Heart left ventricle (tissue), 16 donors: ENCODE measurements around the gene PKNOX2. TPM values are rescaled to one million over a fixed set of nuclear protein-coding genes. Genes with fewer than 3 reads are reported as not detected.

Experiments used
- ATAC-seq, 4 donors: fragments of 200-7000 bp; cut with Tn5 transposase; one replicate each; pipeline ENCODE4 v1.9.1; 2020 to 2022; ENCODE audit warnings: moderate library complexity in 4 of 4, mild to moderate bottlenecking in 3 of 4, moderate number of reproducible peaks in 1 of 4
- DNase-seq, 5 donors: peaks; one replicate each; pipeline ENCODE4 v3.0.0-alpha.2; 2020
- H3K27ac ChIP-seq, 12 donors: fragments of 200-600 bp; sonication (generic) in 4 of 12; one replicate each; pipeline versions ENCODE4 v1.5.0 to v1.8.0; 2016 to 2022; ENCODE audit warnings: mild to moderate bottlenecking in 2 of 12
- H3K27me3 ChIP-seq, 9 donors: fragments of 200-600 bp; sonication (generic) in 2 of 9; one replicate each; pipeline versions ENCODE4 v1.5.1 to v1.8.0; 2016 to 2022; ENCODE audit warnings: mild to moderate bottlenecking in 3 of 9
- H3K36me3 ChIP-seq, 9 donors: fragments of 200-600 bp; sonication (generic) in 2 of 9; one replicate each; pipeline versions ENCODE4 v1.5.0 to v1.8.0; 2018 to 2022; ENCODE audit warnings: mild to moderate bottlenecking in 2 of 9
- H3K4me1 ChIP-seq, 12 donors: fragments of 200-600 bp; sonication (generic) in 4 of 12; one replicate each; pipeline versions ENCODE4 v1.5.0 to v1.8.0; 2016 to 2022; ENCODE audit warnings: mild to moderate bottlenecking in 3 of 12
- H3K4me3 ChIP-seq, 12 donors: fragments of 200-600 bp; sonication (generic) in 4 of 12; one replicate each; pipeline versions ENCODE4 v1.5.0 to v1.8.0; 2017 to 2022; ENCODE audit warnings: mild to moderate bottlenecking in 9 of 12, moderate library complexity in 4 of 12
- H3K9me3 ChIP-seq, 12 donors: fragments of 200-600 bp; sonication (generic) in 4 of 12; one replicate each; pipeline versions ENCODE4 v1.5.0 to v1.8.0; 2016 to 2022; ENCODE audit warnings: mild to moderate bottlenecking in 1 of 12
- POLR2A ChIP-seq, 2 donors: fragments of 450-650 bp; IDR thresholded peaks; one replicate each; pipeline ENCODE4 v1.6.1; 2017; ENCODE audit warnings: antibody characterized with exemption in 2 of 2, mild to moderate bottlenecking in 2 of 2, moderate library complexity in 2 of 2
- WGBS, 4 donors: extraction: QIAGEN DNeasy Blood & Tissue Kit in 2 of 4; methylation state at CpG; one replicate each; pipeline versions ENCODE4 v1.1.5 to v1.1.7; 2013 to 2018; 5-methylcytosine and 5-hydroxymethylcytosine counted together
- intact Hi-C, 10 donors: fragments of 100-400 bp; cut with DNase I; formaldehyde crosslinking; loops; one replicate each; pipeline versions ENCODE4 v1.11.1 to v1.14.2; 2022
- polyA plus RNA-seq, 2 donors: library from polyadenylated mRNA; stranded (reverse); fragments of 200-250 nt; gene quantifications; one replicate each; pipeline ENCODE4 v1.2.3, GENCODE V29; 2013
- total RNA-seq, 9 donors: library from RNA; depleted of rRNA in 2 of 9; stranded (reverse); fragments of >200 nt in 2 of 9; fragmentation: NEBNext Ultra II Directional in 3 of 9; extraction: Animal tissue kit (Norgen Biotek cat#: 25700) in 3 of 9; gene quantifications; one replicate each; pipeline versions ENCODE4 v1.1.0 to v1.2.4, GENCODE V29; 2016 to 2023
- TF ChIP-seq, protein P1 (sequence below), 12 donors: fragments of 200-600 bp; sonication (generic) in 4 of 12; IDR thresholded peaks; one replicate each; pipeline versions ENCODE4 v1.5.0 to v1.8.0; 2018 to 2022; ENCODE audit warnings: antibody characterized with exemption in 12 of 12, mild to moderate bottlenecking in 5 of 12
- donor health status: ischemic (EF 13 %, LVEDD 7.1; RV severe dilation, severe dysfunction).
- donor health status: healthy with polysubstance abuse.
- donor health status: DM: no; HTN: yes; CAD: no.
- donor health status: DM: no; HTN: no; CAD: no.
- donor health status: ischemic (EF 25% LVEDD 6.9; RV normal size, moderate dysfunction).
- donor health status: ischemic (EF 25% LVEDD 5.7; RV mildly dilated, moderate dysfunction).
- donor health status: healthy.
- donor health status: DM: yes; HTN: yes; CAD: no.
- donor health status: ischemic (EF 35%, LVEDD 5.7; RV mildly dilated, moderate dysfunction).
- donor health status: nonischemic (EF 11% LVEDD 7.7; RV severe dilation, severe dysfunction).
- donor health status: DM: yes; HTN: yes; CAD: no.
- donor health status: PGD.
- donor health status: ischemic (EF 29% LVEDD 5.4; RV normal size, mild dysfunction).
- donor health status: nonischemic (EF 23%, LVEDD 6.1; RV moderate dilation, normal function).

The PKNOX2 gene
- total and polyA plus RNA-seq, 11 donors = 3.1 to 9.4 (median 4.5) TPM

DNA sequence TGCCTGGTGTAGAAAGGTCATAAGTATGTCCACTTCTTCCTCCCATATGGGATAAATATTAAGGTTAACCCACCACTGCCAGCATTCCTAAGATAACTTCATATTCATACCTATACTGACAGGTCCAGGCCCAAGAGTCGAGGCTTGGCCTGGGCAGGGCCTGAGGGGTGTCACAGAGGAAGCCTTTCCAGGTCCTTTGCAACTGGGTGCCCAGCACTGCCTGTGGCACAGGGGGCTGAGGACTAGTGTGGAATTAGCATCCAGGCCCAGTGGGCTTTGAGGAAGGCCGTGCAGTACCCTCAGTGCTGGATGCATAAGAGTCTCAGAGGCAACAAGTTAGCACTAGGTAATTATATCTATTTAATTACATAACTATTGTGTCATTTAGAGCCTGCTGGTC lies 65.4 kb downstream of the PKNOX2 start:
- 85 to 99% (median 92%) methylated on average over 1 to 2 of the region's 2 CpGs for WGBS, 4 donors
- H3K4me1 ChIP-seq = peaks cover 0 to 4% (median 0%) of the 10 kb centered on the region in 12 donors

DNA sequence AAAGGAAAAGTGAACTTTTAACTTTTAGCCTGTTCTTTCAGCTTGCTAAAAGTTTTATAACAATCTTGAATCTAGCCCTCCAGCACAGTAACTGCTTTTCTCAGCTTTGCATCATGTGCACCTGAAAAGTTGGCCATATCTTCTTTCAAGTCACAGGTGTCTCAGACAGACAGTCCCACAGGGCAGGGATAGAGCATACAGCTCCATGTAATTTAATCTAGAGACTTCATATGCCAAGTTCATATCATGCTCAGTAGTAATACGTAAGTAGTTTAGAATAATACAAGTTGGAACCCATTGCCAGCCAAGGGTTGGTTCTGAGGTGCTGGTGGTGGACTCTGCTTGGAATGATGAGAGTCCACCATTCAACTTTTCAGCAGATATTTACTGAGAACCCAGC lies 68.6 kb downstream of the PKNOX2 start:
- peaks cover 0 to 3% (median 0%) of the 10 kb centered on the region in 12 donors for H3K4me1 ChIP-seq
- no peak overlapping the region for H3K27ac ChIP-seq
- intact Hi-C loops = no loop called here
- H3K36me3 ChIP-seq = no peaks in the 10 kb centered on the region
- H3K27me3 ChIP-seq = no peaks in the 10 kb centered on the region
- no peak for DNase-seq
- no peaks in the 10 kb centered on the region for H3K9me3 ChIP-seq
- H3K4me3 ChIP-seq = no peak overlapping the region
- ATAC-seq = no peak
- TF ChIP-seq, protein P1, sequence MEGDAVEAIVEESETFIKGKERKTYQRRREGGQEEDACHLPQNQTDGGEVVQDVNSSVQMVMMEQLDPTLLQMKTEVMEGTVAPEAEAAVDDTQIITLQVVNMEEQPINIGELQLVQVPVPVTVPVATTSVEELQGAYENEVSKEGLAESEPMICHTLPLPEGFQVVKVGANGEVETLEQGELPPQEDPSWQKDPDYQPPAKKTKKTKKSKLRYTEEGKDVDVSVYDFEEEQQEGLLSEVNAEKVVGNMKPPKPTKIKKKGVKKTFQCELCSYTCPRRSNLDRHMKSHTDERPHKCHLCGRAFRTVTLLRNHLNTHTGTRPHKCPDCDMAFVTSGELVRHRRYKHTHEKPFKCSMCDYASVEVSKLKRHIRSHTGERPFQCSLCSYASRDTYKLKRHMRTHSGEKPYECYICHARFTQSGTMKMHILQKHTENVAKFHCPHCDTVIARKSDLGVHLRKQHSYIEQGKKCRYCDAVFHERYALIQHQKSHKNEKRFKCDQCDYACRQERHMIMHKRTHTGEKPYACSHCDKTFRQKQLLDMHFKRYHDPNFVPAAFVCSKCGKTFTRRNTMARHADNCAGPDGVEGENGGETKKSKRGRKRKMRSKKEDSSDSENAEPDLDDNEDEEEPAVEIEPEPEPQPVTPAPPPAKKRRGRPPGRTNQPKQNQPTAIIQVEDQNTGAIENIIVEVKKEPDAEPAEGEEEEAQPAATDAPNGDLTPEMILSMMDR (IDR thresholded peaks at IDR 0.05) = no peak
- TF ChIP-seq POLR2A (IDR thresholded peaks at IDR 0.05) = no peak
- WGBS, 4 donors = 86 to 100% (median 88%) methylated on average over 1 of the region's 1 CpG

More for the DNA sequence above, 65.4 kb downstream of the PKNOX2 start:
- H3K27me3 ChIP-seq = no peaks in the 10 kb centered on the region
- TF ChIP-seq POLR2A (IDR thresholded peaks at IDR 0.05) = no peak
- TF ChIP-seq, protein P1 (IDR thresholded peaks at IDR 0.05) = no peak
- DNase-seq = no peak
- ATAC-seq = no peak
- H3K36me3 ChIP-seq = no peaks in the 10 kb centered on the region
- no peaks in the 10 kb centered on the region for H3K9me3 ChIP-seq
- H3K27ac ChIP-seq = no peak overlapping the region
- intact Hi-C loops = loop anchor here in 5 of 10 donors (5.0 to 10.0 kb wide), 6 partner anchors 63 to 135 kb away; partner anchors contain the start of gene PKNOX2 (in 2 of the 5)
- H3K4me3 ChIP-seq = no peak overlapping the region

DNA sequence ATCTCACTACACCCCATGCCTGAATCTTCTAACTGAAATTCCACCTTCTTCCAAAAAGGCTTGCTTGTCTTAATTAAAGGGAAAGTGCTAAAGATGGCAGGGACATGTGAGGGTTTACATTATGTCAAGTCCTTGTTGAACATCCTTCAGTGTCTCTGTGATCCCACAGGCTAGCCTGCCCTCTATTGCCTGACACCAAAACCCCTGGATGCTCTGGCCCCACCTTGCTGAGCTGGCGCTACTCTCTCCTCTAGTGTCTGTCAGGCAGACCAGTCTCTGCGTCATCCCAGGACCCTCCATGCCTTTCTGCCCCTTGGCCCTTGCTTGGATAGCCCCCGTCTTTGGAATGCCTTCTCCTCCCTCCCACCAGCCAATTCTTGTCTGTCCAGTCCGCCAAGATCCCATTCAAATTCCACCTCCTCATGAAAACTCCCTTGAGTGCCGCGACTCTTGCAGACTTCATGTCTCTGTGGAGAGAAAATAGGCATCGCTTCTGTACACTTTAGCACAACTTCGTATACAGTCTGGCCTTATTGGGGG lies 69.3 kb downstream of the PKNOX2 start:
- Histone ChIP-seq H3K27ac (no peak overlapping the region), H3K27me3 (no peaks in the 10 kb centered on the region), H3K36me3 (no peaks in the 10 kb centered on the region), H3K9me3 (no peaks in the 10 kb centered on the region), H3K4me3 (no peak overlapping the region), H3K4me1 (peaks cover 0 to 3% (median 0%) of the 10 kb centered on the region in 12 donors)
- 67 to 80% (median 70%) methylated on average over 8 of the region's 8 CpGs for WGBS, 4 donors
- DNase-seq (no peak), ATAC-seq (no peak)
- intact Hi-C loops = no loop called here
- TF ChIP-seq, protein P1 (IDR thresholded peaks at IDR 0.05) = no peak
- TF ChIP-seq POLR2A (IDR thresholded peaks at IDR 0.05) = no peak

DNA sequence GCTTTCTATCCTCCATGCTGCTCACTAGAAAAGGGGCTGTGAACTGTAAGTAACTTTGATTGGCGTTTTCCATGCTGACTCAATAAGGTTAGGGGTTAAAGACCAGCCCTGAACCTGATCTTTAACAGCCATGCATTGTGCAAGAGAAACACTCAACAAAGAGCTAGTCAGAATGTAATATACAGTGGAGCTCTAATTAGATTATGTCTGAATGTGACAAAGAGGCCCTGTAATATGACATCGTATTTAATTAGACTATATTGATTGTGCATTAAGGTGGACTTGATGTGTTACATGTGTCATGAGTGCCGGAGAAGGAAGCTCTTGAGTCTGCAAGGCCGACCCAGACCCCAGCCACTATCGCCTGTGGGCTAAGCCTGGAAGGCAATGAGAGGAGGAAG lies 70.5 kb downstream of the PKNOX2 start:
- H3K27ac ChIP-seq = no peak overlapping the region
- no peak for ATAC-seq
- H3K4me3 ChIP-seq = no peak overlapping the region
- 75 to 84% (median 78%) methylated on average over 5 of the region's 5 CpGs for WGBS, 4 donors
- intact Hi-C loops = no loop called here
- H3K36me3 ChIP-seq = no peaks in the 10 kb centered on the region
- DNase-seq = no peak
- peaks cover 0 to 3% (median 0%) of the 10 kb centered on the region in 12 donors for H3K4me1 ChIP-seq
- TF ChIP-seq POLR2A (IDR thresholded peaks at IDR 0.05) = no peak
- TF ChIP-seq, protein P1 (IDR thresholded peaks at IDR 0.05) = no peak
- no peaks in the 10 kb centered on the region for H3K9me3 ChIP-seq
- no peaks in the 10 kb centered on the region for H3K27me3 ChIP-seq
